Activated CD4-positive, alpha-beta T cell treated with anti-CD3 and anti-CD28 coated beads, Interleukin-2, amount 10 ng/mL, durations not matched to agents 24 days and 14 days (primary cell): ENCODE results near the gene NUP155. TPM values are rescaled to one million over a fixed set of nuclear protein-coding genes. Genes with fewer than 3 reads are reported as not detected.
"Not testable (repeated sequence)": the region's sequence is repeated elsewhere in the genome, so short reads cannot be mapped to it uniquely, and the experiment has no call there.

Source experiments
- DNase-seq: peaks from one replicate; pipeline ENCODE4 v3.0.0; 2022
- H3K27ac Mint-ChIP-seq: one replicate; pipeline ENCODE4 v1.8.0; 2022; ENCODE audit warnings: mild to moderate bottlenecking, mixed read lengths
- H3K27me3 Mint-ChIP-seq: one replicate; pipeline ENCODE4 v1.8.0; 2022; ENCODE audit warnings: mixed read lengths
- H3K36me3 Mint-ChIP-seq: one replicate; pipeline ENCODE4 v1.8.0; 2022; ENCODE audit warnings: low read depth, mild to moderate bottlenecking, mixed read lengths
- H3K4me1 Mint-ChIP-seq: one replicate; pipeline ENCODE4 v1.8.0; 2021; ENCODE audit warnings: mixed read lengths
- H3K4me3 Mint-ChIP-seq: one replicate; pipeline ENCODE4 v1.8.0; 2022; ENCODE audit warnings: mild to moderate bottlenecking, moderate library complexity, mixed read lengths
- H3K9me3 Mint-ChIP-seq: one replicate; pipeline ENCODE4 v1.8.0; 2021; ENCODE audit warnings: mixed read lengths
- intact Hi-C: fragments of 100-400 bp; cut with micrococcal nuclease; formaldehyde crosslinking; loops from one replicate; pipeline ENCODE4 v1.15.1; 2023
- total RNA-seq: library from RNA; stranded (reverse); gene quantifications from 2 replicates; pipeline ENCODE4 v1.2.3, GENCODE V29; 2022

NUP155 gene
- 85.1 and 86.2 TPM in 2 replicates for total RNA-seq

DNA sequence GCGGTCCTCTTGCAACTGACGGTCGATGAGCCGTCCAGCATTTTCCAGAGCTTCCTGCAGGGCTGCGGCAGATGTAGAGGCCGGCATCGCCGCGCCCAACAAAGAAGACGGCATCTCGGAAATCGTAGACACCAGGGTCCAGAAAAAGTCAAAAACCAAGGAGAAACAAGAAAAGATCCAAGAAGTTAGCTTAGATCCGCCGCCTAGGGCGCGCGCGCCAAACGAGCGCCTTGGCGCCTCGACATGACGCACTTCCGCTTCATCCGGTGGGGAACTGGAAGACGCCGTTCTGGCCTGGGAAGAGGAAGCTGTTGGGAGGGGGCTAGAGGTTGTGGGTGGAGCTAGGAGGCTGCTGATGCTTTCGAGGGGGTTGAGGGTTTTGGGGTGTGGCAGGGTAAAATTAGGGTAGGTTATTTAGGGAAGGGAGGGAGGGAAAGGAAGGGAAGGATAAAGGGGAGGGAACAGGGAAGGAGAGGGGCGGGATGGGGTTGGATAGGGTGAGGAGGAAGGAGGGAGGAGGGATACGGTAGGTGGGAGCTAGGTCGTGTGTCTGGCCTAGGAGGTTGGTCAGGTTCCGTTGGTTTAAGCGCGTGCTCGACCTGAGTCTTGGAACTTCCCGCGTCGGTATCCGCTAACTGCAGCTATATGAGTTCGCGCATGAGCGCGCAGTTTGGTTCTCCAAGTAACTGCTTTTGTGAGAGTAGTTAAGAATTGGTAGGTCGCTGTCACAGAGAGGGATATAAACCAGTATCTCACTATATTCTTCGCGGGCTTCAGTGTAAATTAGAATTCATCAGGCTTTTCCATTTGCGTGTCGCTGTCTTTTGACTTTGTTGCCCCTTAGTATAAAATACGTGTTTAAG, at the start of gene NUP155:
NUP155 (minus strand) TSS at position 243 of the 863 bp plus-strand sequence; CDS start at position 114, 129 bp downstream.
- peak; percentile 97 for DNase-seq
- Mint-ChIP-seq H3K36me3 (peaks cover 8% of the 10 kb centered on the region), H3K9me3 (no peaks in the 10 kb centered on the region), H3K27ac (peak within 1 kb of the TSS; percentile 95), H3K4me3 (peak within 1 kb of the TSS; percentile 91), H3K27me3 (no peaks in the 10 kb centered on the region), H3K4me1 (peaks cover 23% of the 10 kb centered on the region)
- intact Hi-C loops: loop anchor here (1.0 to 5.0 kb wide), 6 partner anchors 8 to 1701 kb away; partner anchors contain the start of genes NIPBL, RICTOR, SKP2 and WDR70

DNA sequence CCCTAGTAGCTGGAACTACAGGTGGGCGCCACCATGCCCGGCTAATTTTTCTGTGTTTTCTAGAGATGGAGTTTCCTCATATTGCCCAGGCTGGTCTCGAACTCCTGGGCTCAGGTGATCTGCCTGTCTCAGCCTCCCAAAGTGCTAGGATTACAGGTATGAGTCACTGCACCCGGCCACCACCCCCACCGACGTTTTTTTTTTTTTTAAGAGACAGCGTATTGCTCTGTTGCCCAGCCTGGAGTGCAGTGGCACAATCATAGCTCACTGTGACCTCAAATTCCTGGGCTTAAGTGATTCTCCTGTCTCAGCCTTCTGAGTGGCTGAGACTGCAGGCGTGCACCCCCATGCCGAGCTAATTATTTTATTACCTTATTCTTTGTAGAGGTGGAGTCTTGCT, 46.4 kb upstream of the NUP155 start:
- Mint-ChIP-seq H3K4me1 (peaks cover 1% of the 10 kb centered on the region), H3K4me3 (no peak overlapping the region), H3K36me3 (peaks cover 18% of the 10 kb centered on the region), H3K9me3 (no peaks in the 10 kb centered on the region), H3K27ac (no peak overlapping the region), H3K27me3 (no peaks in the 10 kb centered on the region)
- no peak for DNase-seq
- intact Hi-C loops: no loop called here

DNA sequence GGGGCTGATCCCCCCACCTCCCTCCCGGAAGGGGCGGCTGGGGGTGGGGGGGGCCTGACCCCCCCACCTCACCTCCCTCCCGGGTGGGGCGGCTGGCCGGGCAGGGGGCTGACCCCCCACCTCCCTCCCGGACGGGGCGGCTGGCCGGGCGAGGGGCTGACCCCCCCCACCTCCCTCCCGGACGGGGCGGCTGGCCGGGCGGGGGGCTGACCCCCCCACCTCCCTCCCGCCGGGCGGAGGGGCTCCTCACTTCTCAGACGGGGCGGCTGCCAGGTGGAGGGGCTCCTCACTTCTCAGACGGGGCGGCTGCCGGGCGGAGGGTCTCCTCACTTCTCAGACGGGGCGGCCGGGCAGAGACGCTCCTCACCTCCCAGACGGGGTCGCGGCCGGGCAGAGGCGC, 44.5 kb upstream of the NUP155 start:
- H3K4me3 Mint-ChIP-seq, H3K9me3 Mint-ChIP-seq, H3K4me1 Mint-ChIP-seq, intact Hi-C loops, H3K27ac Mint-ChIP-seq, H3K27me3 Mint-ChIP-seq, DNase-seq: not testable (repeated sequence)
- peaks cover 15% of the 10 kb centered on the region for H3K36me3 Mint-ChIP-seq

DNA sequence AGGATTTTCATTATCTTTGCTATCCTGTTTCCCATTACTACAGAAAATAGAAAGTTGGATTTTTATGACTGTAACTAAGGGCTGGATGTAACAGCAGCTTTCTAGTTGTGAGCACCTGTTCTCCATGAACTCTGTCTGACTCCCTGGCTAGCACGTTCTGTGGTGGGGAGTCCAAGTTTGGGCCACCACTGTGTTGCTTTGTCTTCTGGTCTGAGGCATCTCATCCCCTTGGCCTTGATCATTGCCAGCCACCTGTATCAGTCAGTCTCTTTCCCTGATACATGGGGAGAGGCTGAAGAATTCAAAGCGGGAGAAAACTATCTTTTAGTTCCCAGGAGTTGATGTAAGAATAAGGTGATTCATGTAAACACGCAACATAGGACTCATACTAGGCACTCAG, 41.6 kb upstream of the NUP155 start:
- Mint-ChIP-seq H3K4me1 (no peaks in the 10 kb centered on the region), H3K27me3 (no peaks in the 10 kb centered on the region), H3K27ac (no peak overlapping the region), H3K36me3 (peaks cover 15% of the 10 kb centered on the region), H3K9me3 (no peaks in the 10 kb centered on the region), H3K4me3 (no peak overlapping the region)
- intact Hi-C loops: loop anchor here (5.0 kb wide), 1 partner anchor 325 kb away; no protein-coding TSS in a partner anchor
- no peak for DNase-seq

DNA sequence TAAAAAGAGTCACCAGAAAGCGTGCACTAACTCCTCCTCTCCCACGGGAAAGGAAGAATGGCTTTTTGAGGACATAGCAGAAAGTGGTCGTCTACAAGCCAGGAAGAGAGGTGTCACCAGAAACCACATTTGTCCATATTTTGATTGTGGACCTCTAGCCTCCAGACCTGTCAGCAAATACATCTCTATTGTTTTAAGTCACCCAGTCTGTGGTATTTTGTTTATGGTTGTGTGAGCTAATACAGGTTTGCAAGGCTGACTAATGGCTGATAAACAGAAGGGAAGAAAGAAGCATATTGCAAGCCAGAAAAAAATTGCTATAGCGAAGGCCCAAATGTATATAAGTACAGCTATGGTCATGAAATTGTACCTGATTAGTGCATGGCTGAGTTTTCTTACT, 29.6 kb upstream of the NUP155 start:
- no peaks in the 10 kb centered on the region for H3K4me1 Mint-ChIP-seq
- intact Hi-C loops: no loop called here
- no peak overlapping the region for H3K4me3 Mint-ChIP-seq
- peaks cover 22% of the 10 kb centered on the region for H3K36me3 Mint-ChIP-seq
- no peak overlapping the region for H3K27ac Mint-ChIP-seq
- H3K9me3 Mint-ChIP-seq: no peaks in the 10 kb centered on the region
- DNase-seq: no peak
- H3K27me3 Mint-ChIP-seq: no peaks in the 10 kb centered on the region

DNA sequence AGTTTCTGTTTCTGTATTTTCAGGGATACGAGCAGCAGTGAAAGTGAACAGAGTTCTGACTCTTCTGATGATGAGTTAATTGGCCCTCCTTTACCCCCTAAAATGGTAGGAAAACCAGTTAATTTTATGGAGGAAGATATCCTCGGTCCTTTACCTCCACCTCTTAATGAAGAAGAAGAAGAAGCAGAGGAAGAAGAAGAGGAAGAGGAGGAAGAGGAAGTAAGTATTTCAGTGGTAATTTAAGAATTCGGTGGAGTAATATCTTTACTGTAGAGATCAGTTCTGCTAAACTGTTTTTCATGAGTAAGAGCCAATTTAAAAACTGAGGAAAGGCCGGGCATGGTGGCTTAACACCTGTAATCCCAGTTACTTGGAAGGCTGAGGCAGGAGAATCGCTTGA, 25.4 kb upstream of the NUP155 start:
- H3K9me3 Mint-ChIP-seq: no peaks in the 10 kb centered on the region
- no peak for DNase-seq
- H3K36me3 Mint-ChIP-seq: peaks cover 23% of the 10 kb centered on the region
- H3K4me3 Mint-ChIP-seq: no peak overlapping the region
- intact Hi-C loops: no loop called here
- no peaks in the 10 kb centered on the region for H3K27me3 Mint-ChIP-seq
- peaks cover 2% of the 10 kb centered on the region for H3K4me1 Mint-ChIP-seq
- H3K27ac Mint-ChIP-seq: no peak overlapping the region

DNA sequence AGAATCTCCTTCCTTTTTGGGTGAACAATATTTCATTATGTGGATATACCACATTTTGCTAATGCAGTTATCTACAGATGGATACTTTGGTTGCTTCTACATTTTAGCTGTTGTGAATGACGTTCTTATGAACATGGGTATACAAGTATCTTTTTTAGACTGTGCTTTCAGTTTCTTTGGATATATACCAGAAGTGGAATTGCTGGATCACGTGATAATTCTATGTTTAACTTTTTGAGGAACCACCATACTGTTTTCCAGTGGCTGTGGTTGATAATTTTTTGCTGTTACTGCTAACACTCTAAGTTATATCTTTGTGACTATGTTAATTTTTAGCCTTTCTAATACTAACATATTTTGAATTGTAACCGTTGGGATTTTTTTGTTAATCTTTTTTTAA, 20.7 kb upstream of the NUP155 start:
- Mint-ChIP-seq H3K36me3 (peaks cover 22% of the 10 kb centered on the region), H3K27ac (no peak overlapping the region), H3K27me3 (no peaks in the 10 kb centered on the region), H3K9me3 (no peaks in the 10 kb centered on the region), H3K4me1 (peaks cover 2% of the 10 kb centered on the region), H3K4me3 (no peak overlapping the region)
- no peak for DNase-seq
- intact Hi-C loops: no loop called here

DNA sequence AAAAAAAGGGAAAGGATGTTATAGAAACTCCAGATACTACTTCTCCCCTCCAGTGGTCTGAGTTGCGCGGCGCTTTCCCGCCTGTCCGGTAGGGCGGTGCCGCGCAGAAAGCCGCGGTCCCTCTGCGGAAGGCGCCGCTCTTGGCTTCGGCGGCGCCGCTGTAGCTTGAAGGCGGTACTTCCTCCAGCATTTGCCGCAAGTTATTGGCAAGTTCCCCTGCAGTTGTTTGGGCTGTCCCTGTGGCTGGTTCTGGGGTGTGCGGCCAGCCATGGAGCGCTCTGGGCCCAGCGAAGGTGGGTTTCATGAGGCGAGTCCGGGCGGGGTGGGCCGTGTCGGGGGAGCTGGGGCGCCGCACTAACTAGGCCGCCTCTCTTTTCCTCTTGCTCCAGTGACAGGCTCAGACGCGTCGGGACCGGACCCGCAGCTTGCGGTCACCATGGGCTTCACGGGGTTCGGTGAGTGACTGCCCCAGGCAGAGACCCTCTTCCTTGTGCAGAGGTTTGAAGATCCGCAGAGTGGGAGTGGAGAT, 8.3 kb upstream of the NUP155 start, which contains the start of gene WDR70:
WDR70 (plus strand) TSS at position 219 of the 529 bp plus-strand sequence; CDS start at position 269, 50 bp downstream.
- DNase-seq: peak; percentile 94
- peak within 1 kb of the TSS; percentile 82 for H3K27ac Mint-ChIP-seq
- peak within 1 kb of the TSS; percentile 97 for H3K4me3 Mint-ChIP-seq
- H3K4me1 Mint-ChIP-seq, H3K9me3 Mint-ChIP-seq, H3K27me3 Mint-ChIP-seq: not testable (repeated sequence)
- H3K36me3 Mint-ChIP-seq: peaks cover 17% of the 10 kb centered on the region
- intact Hi-C loops: loop anchor here (1.0 kb wide), 1 partner anchor 8 kb away; the partner anchor contains the start of gene NUP155

DNA sequence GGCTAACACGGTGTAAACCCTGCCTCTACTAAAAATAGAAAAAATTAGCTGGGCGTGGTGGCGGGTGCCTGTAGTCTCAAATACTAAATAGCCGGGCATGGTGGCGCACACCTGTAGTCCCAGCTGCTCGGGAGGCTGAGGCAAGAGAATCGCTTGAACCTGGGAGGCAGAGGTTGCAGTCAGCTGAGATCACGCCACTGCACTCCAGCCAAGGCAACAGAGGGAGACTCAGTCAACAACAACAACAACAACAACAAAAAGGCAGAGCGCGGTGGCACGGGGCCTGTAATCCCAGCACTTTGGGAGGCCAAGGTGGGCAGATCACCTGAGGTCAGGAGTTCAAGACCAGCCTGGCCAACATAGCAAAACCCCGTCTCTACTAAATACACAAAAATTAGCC, 7.2 kb upstream of the NUP155 start:
- H3K27ac Mint-ChIP-seq: peak overlapping the region; percentile 52
- intact Hi-C loops, H3K9me3 Mint-ChIP-seq, H3K4me1 Mint-ChIP-seq, H3K27me3 Mint-ChIP-seq, DNase-seq: not testable (repeated sequence)
- peak overlapping the region; percentile 53 for H3K4me3 Mint-ChIP-seq
- H3K36me3 Mint-ChIP-seq: peaks cover 13% of the 10 kb centered on the region

DNA sequence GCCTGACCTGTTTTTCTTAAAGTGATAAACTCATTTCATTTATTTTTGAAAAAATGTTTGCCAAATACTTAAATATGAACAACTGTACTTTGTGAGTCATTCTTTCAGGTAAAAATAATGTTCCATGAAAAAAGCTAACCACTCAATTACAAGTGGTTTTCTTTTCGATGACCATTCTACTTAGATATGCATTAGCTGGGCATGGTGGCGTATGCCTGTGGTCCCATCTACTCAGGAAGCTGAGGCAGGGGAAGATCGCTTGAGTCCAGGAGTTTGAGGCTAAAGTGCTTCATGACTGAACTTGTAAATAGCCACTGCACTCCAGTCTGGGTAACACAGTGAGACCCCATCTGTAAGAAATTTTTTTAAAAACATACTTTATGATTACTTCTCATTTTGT, 4.2 kb upstream of the NUP155 start:
- no peak for DNase-seq
- Mint-ChIP-seq H3K9me3 (no peaks in the 10 kb centered on the region), H3K36me3 (no peaks in the 10 kb centered on the region), H3K4me1 (peaks cover 9% of the 10 kb centered on the region), H3K27ac (no peak overlapping the region), H3K4me3 (no peak overlapping the region), H3K27me3 (no peaks in the 10 kb centered on the region)
- intact Hi-C loops: no loop called here

DNA sequence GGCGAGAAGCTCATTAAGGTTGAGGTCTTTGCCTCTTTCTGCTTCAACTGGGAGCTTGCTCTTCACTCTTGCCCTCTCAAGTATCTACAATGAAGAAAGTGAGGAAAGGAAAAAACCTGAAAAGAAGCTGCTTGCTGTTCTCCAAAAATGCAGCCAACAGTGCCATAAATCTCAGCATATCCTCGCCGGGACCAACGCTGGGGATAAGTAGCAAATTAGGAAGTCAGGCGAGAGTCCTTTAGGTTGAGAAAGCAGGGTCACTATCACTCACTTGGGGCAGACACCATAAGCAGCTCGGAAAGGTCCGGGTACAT, 399 bp downstream of the NUP155 start:
- Mint-ChIP-seq H3K9me3 (no peaks in the 10 kb centered on the region), H3K36me3 (peaks cover 12% of the 10 kb centered on the region), H3K27ac (peak overlapping the region; percentile 95), H3K4me3 (peak overlapping the region; percentile 91), H3K4me1 (peaks cover 25% of the 10 kb centered on the region), H3K27me3 (no peaks in the 10 kb centered on the region)
- DNase-seq: no peak
- intact Hi-C loops: loop anchor here (2.0 to 5.0 kb wide), 4 partner anchors 258 to 1702 kb away; partner anchors contain the start of genes NIPBL and RICTOR

DNA sequence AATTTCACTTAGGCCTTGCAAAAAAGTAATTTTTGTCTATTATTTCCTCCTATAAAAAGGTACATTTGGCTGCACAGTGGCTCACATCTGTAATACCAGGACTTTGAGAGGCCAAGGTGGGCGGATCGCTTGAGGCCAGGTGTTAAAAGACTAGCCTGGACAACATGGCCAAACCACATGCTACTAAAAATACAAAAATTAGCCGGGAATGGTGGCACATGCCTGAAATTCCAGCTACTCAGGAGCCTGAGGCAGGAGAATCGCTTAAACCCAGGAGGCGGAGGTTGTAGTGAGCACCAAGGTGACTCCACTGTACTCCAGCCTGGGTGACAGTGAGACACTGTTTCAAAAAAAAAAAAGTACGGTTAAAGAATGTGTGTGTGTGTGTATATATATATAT, 15.7 kb downstream of the NUP155 start:
- intact Hi-C loops: no loop called here
- H3K4me3 Mint-ChIP-seq: no peak overlapping the region

DNA sequence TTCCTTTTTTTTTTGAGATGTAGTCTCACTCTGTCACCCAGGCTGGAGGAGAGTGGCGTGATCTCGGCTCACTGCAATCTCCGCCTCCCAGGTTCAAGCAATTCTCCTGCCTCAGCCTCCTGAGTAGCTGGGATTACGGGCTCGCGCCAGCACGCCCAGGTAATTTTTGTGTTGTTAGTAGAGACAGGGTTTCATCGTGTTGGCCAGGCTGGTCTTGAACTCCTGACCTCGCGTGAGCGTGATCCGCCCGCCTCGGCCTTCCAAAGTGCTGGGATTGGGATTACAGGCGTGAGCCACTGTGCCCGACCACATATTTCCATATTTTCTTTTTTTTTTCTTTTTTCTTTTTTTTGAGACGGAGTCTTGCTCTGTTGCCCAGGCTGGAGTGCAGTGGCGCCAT, 28.2 kb downstream of the NUP155 start:
- H3K27me3 Mint-ChIP-seq, H3K4me3 Mint-ChIP-seq, H3K4me1 Mint-ChIP-seq, H3K9me3 Mint-ChIP-seq, DNase-seq, intact Hi-C loops, H3K27ac Mint-ChIP-seq: not testable (repeated sequence)
- peaks cover 50% of the 10 kb centered on the region for H3K36me3 Mint-ChIP-seq

More for the DNA sequence above, 15.7 kb downstream of the NUP155 start:
- no peak for DNase-seq
- Mint-ChIP-seq H3K36me3 (peaks cover 36% of the 10 kb centered on the region), H3K9me3 (no peaks in the 10 kb centered on the region), H3K27ac (no peak overlapping the region), H3K4me1 (peaks cover 2% of the 10 kb centered on the region), H3K27me3 (no peaks in the 10 kb centered on the region)

DNA sequence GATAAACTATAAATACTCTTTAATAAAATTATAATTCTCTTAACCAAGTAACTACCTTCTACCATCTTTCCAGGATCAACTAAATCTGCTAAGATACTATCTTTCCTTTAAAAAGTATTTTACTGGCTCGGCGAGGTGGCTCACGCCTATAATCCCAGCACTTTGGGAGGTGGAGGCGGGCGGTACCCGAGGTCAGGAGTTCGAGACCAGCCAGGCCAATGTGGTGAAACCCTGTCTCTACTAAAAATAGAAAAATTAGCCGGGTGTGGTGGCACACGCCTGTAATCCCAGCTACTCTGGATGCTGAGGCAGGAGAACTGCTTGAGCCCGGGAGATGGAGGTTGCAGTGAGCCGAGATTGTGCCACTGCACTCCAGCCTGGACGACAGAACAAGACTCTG, 36.2 kb downstream of the NUP155 start:
- H3K9me3 Mint-ChIP-seq, H3K4me3 Mint-ChIP-seq, H3K4me1 Mint-ChIP-seq, DNase-seq, intact Hi-C loops, H3K27ac Mint-ChIP-seq, H3K27me3 Mint-ChIP-seq: not testable (repeated sequence)
- peaks cover 44% of the 10 kb centered on the region for H3K36me3 Mint-ChIP-seq
